NCI-H1417 (cell line): ENCODE data around the gene RASSF4.

ENCODE experiments used
- DNase-seq, 3 experiments: peaks; one replicate each; lab custom pipeline; 2025; lab: John Stamatoyannopoulos, UW

The RASSF4 gene

GRCh38 chr10:44928462-44928861 lies 31.1 kb upstream of the RASSF4 start:
- no peak for DNase-seq

GRCh38 chr10:44929356-44930255 lies 30.0 kb upstream of the RASSF4 start:
- no peak for DNase-seq

- peak in 1 of 3 experiments; percentile 26 for DNase-seq
Observed at GRCh38 chr10:44930904-44931620, 28.5 kb upstream of the RASSF4 start.

- no peak for DNase-seq
Observed at GRCh38 chr10:44931621-44932516, 27.7 kb upstream of the RASSF4 start.

- DNase-seq: peak; percentile 50 to 79 (median 71)
Observed at GRCh38 chr10:44932517-44933450, 26.8 kb upstream of the RASSF4 start.

- DNase-seq: no peak
Observed at GRCh38 chr10:44933451-44934321, 25.9 kb upstream of the RASSF4 start.

GRCh38 chr10:44934416-44935200 lies 25.0 kb upstream of the RASSF4 start:
- no peak for DNase-seq

GRCh38 chr10:44935201-44935965 lies 24.2 kb upstream of the RASSF4 start:
- no peak for DNase-seq

GRCh38 chr10:44935966-44936295 lies 23.7 kb upstream of the RASSF4 start:
- no peak for DNase-seq

GRCh38 chr10:44936314-44936975 lies 23.2 kb upstream of the RASSF4 start:
- DNase-seq: no peak

- DNase-seq: no peak
Observed at GRCh38 chr10:44937196-44938005, 22.2 kb upstream of the RASSF4 start.

- no peak for DNase-seq
Observed at GRCh38 chr10:44938956-44939355, 20.6 kb upstream of the RASSF4 start.

- no peak for DNase-seq
Observed at GRCh38 chr10:44939691-44940401, 19.8 kb upstream of the RASSF4 start.

GRCh38 chr10:44944354-44944753 lies 15.2 kb upstream of the RASSF4 start:
- no peak for DNase-seq

GRCh38 chr10:44946205-44946604 lies 13.4 kb upstream of the RASSF4 start:
- no peak for DNase-seq

- peak in 1 of 3 experiments; percentile 9 for DNase-seq
Observed at GRCh38 chr10:44947371-44948152, 12.0 kb upstream of the RASSF4 start.
